ENCODE data around the gene CLSTN2.

- TF ChIP-seq POLR2AphosphoS5 (IDR thresholded peaks at IDR 0.05) (no peak), CTCF (IDR thresholded peaks at IDR 0.05 in 8 of 11, conservative IDR thresholded peaks at IDR 0.05 in 3 of 11) (no peak), POLR2A (IDR thresholded peaks at IDR 0.05) (no peak)
Measured at GRCh38 chr3:140545197-140545596, 610.2 kb downstream of the CLSTN2 start.
